DND-41 (cell line): ENCODE results near the gene CCDC91.

ENCODE experiments used
- ATAC-seq: fragments of 200-7000 bp; cut with Tn5 transposase; 3 replicates; pipeline ENCODE4 v1.9.1; 2021; ENCODE audit warnings: low read depth; ENCODE audit not compliant: insufficient read depth
- DNase-seq: peaks from one replicate; pipeline ENCODE4 v3.0.0-alpha.2; 2020
- H2AFZ ChIP-seq: 2 replicates; pipeline ENCODE4 v1.6.0; 2012; ENCODE audit warnings: low read depth, low read length
- H3K27ac ChIP-seq: 2 replicates; pipeline ENCODE4 v1.5.1; 2012; ENCODE audit warnings: low read length, inconsistent platforms
- H3K27me3 ChIP-seq: fragments of 200-600 bp; sonication (generic); 2 replicates; pipeline ENCODE4 v1.6.0; 2012; ENCODE audit warnings: low read length, mild to moderate bottlenecking, inconsistent platforms; ENCODE audit not compliant: insufficient read depth, poor library complexity
- H3K36me3 ChIP-seq: 2 replicates; pipeline ENCODE4 v1.5.1; 2012; ENCODE audit warnings: low read length, inconsistent platforms; ENCODE audit not compliant: insufficient read depth
- H3K4me1 ChIP-seq: 2 replicates; pipeline ENCODE4 v1.5.1; 2012; ENCODE audit warnings: mild to moderate bottlenecking, low read length; ENCODE audit not compliant: insufficient read depth
- H3K4me2 ChIP-seq: 2 replicates; pipeline ENCODE4 v1.6.0; 2012; ENCODE audit warnings: mild to moderate bottlenecking, moderate library complexity, low read length, inconsistent platforms; ENCODE audit not compliant: insufficient read depth
- H3K4me3 ChIP-seq, 2 experiments: fragments of 200-600 bp in 1 of 2; shearing (Covaris generic) in 1 of 2; 2 replicates each; pipeline ENCODE4 v1.5.1; 2012 to 2016; ENCODE audit warnings: inconsistent platforms in 2 of 2, low read length in 2 of 2, mild to moderate bottlenecking in 2 of 2, low read depth in 1 of 2, moderate library complexity in 1 of 2
- H3K79me2 ChIP-seq: 2 replicates; pipeline ENCODE4 v1.6.0; 2012; ENCODE audit warnings: low read length, inconsistent platforms; ENCODE audit not compliant: insufficient read depth
- H3K9ac ChIP-seq: 2 replicates; pipeline ENCODE4 v1.6.0; 2012; ENCODE audit warnings: low read depth, mild to moderate bottlenecking, inconsistent platforms, low read length, moderate library complexity
- H3K9me3 ChIP-seq: 2 replicates; pipeline ENCODE4 v1.5.1; 2012; ENCODE audit warnings: low read length, moderate library complexity, mild to moderate bottlenecking, inconsistent platforms; ENCODE audit not compliant: insufficient read depth, severe bottlenecking
- H4K20me1 ChIP-seq: 2 replicates; pipeline ENCODE4 v1.6.0; 2012; ENCODE audit warnings: low read length; ENCODE audit not compliant: insufficient read depth
- CTCF ChIP-seq: IDR thresholded peaks from 2 replicates; pipeline ENCODE4 v1.5.1; 2012; ENCODE audit warnings: borderline replicate concordance, low read length, moderate library complexity, mild to moderate bottlenecking; ENCODE audit not compliant: poor library complexity, severe bottlenecking; ENCODE audit errors: extremely low read depth
- EZH2 ChIP-seq: IDR thresholded peaks from 3 replicates; pipeline ENCODE4 v1.6.1; 2012; ENCODE audit warnings: borderline replicate concordance, low read depth, mild to moderate bottlenecking, moderate library complexity, low read length, inconsistent platforms; ENCODE audit not compliant: severe bottlenecking

The CCDC91 gene

GRCh38 chr12:28331130-28331529 is 140.9 kb downstream of the CCDC91 start:
- no peak overlapping the region for H2AFZ ChIP-seq
- peaks cover 2% of the 10 kb centered on the region; the same call in 1 of the 2 replicates for H3K79me2 ChIP-seq
- H3K27me3 ChIP-seq = no peaks in the 10 kb centered on the region
- TF ChIP-seq CTCF = no peak
- no peak for TF ChIP-seq EZH2
- DNase-seq (no peak), ATAC-seq (peak; percentile 55; the same call in 2 of the 3 replicates)
- no peak overlapping the region for H3K4me3 ChIP-seq
- no peaks in the 10 kb centered on the region; the same call in 1 of the 2 replicates for H3K36me3 ChIP-seq
- H3K27ac ChIP-seq = no peak overlapping the region
- no peak overlapping the region for H3K9ac ChIP-seq
- H3K9me3 ChIP-seq = no peaks in the 10 kb centered on the region
- H4K20me1 ChIP-seq = no peaks in the 10 kb centered on the region
- H3K4me1 ChIP-seq = no peaks in the 10 kb centered on the region
- H3K4me2 ChIP-seq = no peak overlapping the region

GRCh38 chr12:28340261-28341045 is 150.2 kb downstream of the CCDC91 start:
- Histone ChIP-seq H3K27ac (no peak overlapping the region), H3K4me2 (no peak overlapping the region), H3K9ac (no peak overlapping the region), H3K9me3 (no peaks in the 10 kb centered on the region), H2AFZ (no peak overlapping the region), H3K4me3 (no peak overlapping the region), H4K20me1 (no peaks in the 10 kb centered on the region), H3K27me3 (no peaks in the 10 kb centered on the region), H3K4me1 (no peaks in the 10 kb centered on the region), H3K79me2 (no peaks in the 10 kb centered on the region), H3K36me3 (no peaks in the 10 kb centered on the region)
- TF ChIP-seq CTCF = no peak
- no peak for TF ChIP-seq EZH2
- ATAC-seq (no peak), DNase-seq (no peak)

- Histone ChIP-seq H3K4me3 (no peak overlapping the region), H3K4me2 (no peak overlapping the region), H3K4me1 (no peaks in the 10 kb centered on the region), H3K9ac (no peak overlapping the region), H3K36me3 (no peaks in the 10 kb centered on the region), H3K27me3 (no peaks in the 10 kb centered on the region), H4K20me1 (no peaks in the 10 kb centered on the region), H3K9me3 (no peaks in the 10 kb centered on the region), H3K79me2 (no peaks in the 10 kb centered on the region), H2AFZ (no peak overlapping the region), H3K27ac (no peak overlapping the region)
- DNase-seq (no peak), ATAC-seq (no peak)
- TF ChIP-seq EZH2 = no peak
- no peak for TF ChIP-seq CTCF
Observed at GRCh38 chr12:28343713-28344112, 153.5 kb downstream of the CCDC91 start.
